ENCODE measurements around the gene TMEM30A.

The TMEM30A gene

GRCh38 chr6:75211920-75212590, 72.5 kb downstream of the TMEM30A start:
- DNase-seq, result no peak

GRCh38 chr6:75210885-75211739, 73.5 kb downstream of the TMEM30A start:
- DNase-seq, result no peak

- no peak for DNase-seq
These were observed 75.3 kb downstream of the TMEM30A start for GRCh38 chr6:75209184-75209723.

- DNase-seq, result peak; percentile 93
These were observed 76.1 kb downstream of the TMEM30A start for GRCh38 chr6:75208298-75209183.

GRCh38 chr6:75206576-75207342, 77.8 kb downstream of the TMEM30A start:
- DNase-seq, result peak; percentile 74

- peak; percentile 97 for DNase-seq
These were observed 78.6 kb downstream of the TMEM30A start, which contains the start of gene COL12A1 for GRCh38 chr6:75205776-75206575. TSS of gene COL12A1 (minus strand) at chr6:75206053. CDS start at chr6:75202792, 3,261 bp downstream.

GRCh38 chr6:75204959-75205775, 79.4 kb downstream of the TMEM30A start:
- peak; percentile 76 for DNase-seq

- peak; percentile 91 for DNase-seq
These were observed 80.2 kb downstream of the TMEM30A start for GRCh38 chr6:75204217-75204958.

- DNase-seq, result peak; percentile 62
These were observed 80.9 kb downstream of the TMEM30A start for GRCh38 chr6:75203721-75204120.

All from right forelimb (tissue), 1 donor.